ENCODE data around the gene BCAR3.
"Not testable (repeated sequence)": the region's sequence is repeated elsewhere in the genome, so short reads cannot be mapped to it uniquely, and the experiment has no call there.

DNA sequence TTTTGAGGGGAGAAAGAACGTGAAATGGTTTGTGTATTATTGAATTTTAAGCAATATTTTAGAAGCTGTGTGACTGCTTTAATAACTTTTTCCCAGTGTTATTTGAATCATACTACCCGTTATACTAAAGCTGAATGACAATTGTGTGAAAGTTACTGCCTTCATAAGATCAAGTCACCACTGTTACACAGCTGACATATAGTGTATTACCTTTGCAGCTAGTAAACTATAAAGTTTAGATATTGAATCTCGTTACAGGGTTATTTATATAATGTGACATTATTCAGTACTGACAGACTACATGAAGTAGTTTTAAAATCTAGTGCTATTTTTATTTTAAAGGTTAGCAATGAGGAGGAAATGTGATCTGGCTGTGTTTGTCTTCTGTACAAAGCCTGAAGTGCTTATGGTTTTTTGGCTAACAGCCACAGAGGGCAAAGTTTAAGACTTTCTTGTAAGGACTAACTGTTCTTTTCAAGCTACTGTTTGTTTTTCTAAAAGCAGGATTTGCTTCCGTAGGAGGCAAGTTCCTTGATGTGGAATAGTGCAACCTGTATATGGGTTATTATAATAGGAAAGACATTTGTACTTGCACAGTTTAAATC, 127.6 kb downstream of the BCAR3 start:
- not testable (repeated sequence) for TF ChIP-seq EZH2 (IDR thresholded peaks at IDR 0.05; ENCODE audit: borderline replicate concordance)
- TF ChIP-seq, protein P1, sequence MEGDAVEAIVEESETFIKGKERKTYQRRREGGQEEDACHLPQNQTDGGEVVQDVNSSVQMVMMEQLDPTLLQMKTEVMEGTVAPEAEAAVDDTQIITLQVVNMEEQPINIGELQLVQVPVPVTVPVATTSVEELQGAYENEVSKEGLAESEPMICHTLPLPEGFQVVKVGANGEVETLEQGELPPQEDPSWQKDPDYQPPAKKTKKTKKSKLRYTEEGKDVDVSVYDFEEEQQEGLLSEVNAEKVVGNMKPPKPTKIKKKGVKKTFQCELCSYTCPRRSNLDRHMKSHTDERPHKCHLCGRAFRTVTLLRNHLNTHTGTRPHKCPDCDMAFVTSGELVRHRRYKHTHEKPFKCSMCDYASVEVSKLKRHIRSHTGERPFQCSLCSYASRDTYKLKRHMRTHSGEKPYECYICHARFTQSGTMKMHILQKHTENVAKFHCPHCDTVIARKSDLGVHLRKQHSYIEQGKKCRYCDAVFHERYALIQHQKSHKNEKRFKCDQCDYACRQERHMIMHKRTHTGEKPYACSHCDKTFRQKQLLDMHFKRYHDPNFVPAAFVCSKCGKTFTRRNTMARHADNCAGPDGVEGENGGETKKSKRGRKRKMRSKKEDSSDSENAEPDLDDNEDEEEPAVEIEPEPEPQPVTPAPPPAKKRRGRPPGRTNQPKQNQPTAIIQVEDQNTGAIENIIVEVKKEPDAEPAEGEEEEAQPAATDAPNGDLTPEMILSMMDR (IDR thresholded peaks at IDR 0.05; ENCODE audit: poor library complexity) = not testable (repeated sequence)
